Suprapubic skin (tissue), 4 donors: ENCODE data around the gene SPATA32. TPM values are rescaled to one million over a fixed set of nuclear protein-coding genes. Genes with fewer than 3 reads are reported as not detected.

Experiments
- DNase-seq, 2 donors: peaks; one replicate each; pipeline ENCODE4 v3.0.0-alpha.2; 2019; ENCODE audit warnings: low spot score in 2 of 2
- H3K27ac ChIP-seq: fragments of 200-600 bp; sonication (generic); one replicate; pipeline ENCODE4 v1.5.1; 2019
- H3K27me3 ChIP-seq: fragments of 200-600 bp; sonication (generic); one replicate; pipeline ENCODE4 v1.5.1; 2019
- H3K36me3 ChIP-seq: fragments of 200-600 bp; sonication (generic); one replicate; pipeline ENCODE4 v1.5.1; 2019
- H3K4me1 ChIP-seq: fragments of 200-600 bp; sonication (generic); one replicate; pipeline ENCODE4 v1.5.1; 2019
- H3K4me3 ChIP-seq: fragments of 200-600 bp; sonication (generic); one replicate; pipeline ENCODE4 v1.5.1; 2019; ENCODE audit warnings: mild to moderate bottlenecking
- H3K9me3 ChIP-seq: fragments of 200-600 bp; sonication (generic); one replicate; pipeline ENCODE4 v1.5.1; 2019
- EP300 ChIP-seq: sonication (generic); formaldehyde crosslinking; IDR thresholded peaks from one replicate; pipeline ENCODE4 v1.6.1; 2017; ENCODE audit warnings: antibody characterized with exemption
- POLR2A ChIP-seq, 2 donors: fragments of 450-650 bp; IDR thresholded peaks; one replicate each; pipeline ENCODE4 v1.6.1; 2017; ENCODE audit warnings: antibody characterized with exemption in 2 of 2, mild to moderate bottlenecking in 2 of 2, moderate library complexity in 2 of 2
- POLR2AphosphoS5 ChIP-seq, 3 donors: sonication (generic); formaldehyde crosslinking; IDR thresholded peaks; one replicate each; pipeline ENCODE4 v1.6.1; 2017; ENCODE audit warnings: antibody characterized with exemption in 3 of 3
- whole genome bisulfite sequencing: methylation state at CpG from one replicate; pipeline ENCODE4 v1.1.5; 2018; 5-methylcytosine and 5-hydroxymethylcytosine counted together
- total RNA-seq, 4 donors: library from RNA; depleted of rRNA; stranded (reverse); fragments of >200 nt; gene quantifications; one replicate each; pipeline ENCODE4 v1.1.0, GENCODE V29; 2016
- TF ChIP-seq, protein P1 (sequence below), 2 donors: fragments of 200-600 bp in 1 of 2; fragments of 450-650 bp in 1 of 2; sonication (generic) in 1 of 2; IDR thresholded peaks; one replicate each; pipeline ENCODE4 v1.5.1; 2016 to 2019; ENCODE audit warnings: antibody characterized with exemption in 2 of 2, mild to moderate bottlenecking in 1 of 2, moderate library complexity in 1 of 2

Gene SPATA32
- total RNA-seq, 4 donors from 2014 or later: not detected

DNA sequence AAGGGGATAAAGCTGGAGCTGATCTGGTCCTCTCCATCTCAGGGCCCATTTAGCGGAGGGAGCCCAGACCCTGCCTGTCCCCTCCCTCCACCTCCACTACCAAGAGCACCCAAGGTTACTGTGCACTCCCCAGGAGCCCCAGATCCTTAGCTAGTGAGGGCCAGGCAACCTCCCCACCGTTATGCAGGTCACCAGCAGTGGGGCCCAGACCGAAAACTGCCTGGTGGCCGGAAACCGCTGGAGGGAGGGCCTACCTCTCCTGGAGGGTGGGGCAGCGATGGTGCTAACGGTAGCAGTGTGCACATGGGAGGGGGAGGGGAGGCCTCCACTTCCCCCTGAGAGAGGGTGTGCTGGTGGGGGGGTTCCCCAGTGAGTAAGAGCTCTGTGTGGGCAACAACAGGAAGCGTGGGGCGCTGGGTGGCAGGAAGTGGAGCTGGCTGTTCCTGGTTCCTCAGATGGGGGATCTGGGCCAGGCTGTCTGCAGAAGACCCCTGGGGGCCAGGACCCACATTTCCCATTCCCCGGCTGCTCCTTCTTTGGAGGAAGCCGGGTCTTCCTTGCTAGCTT, 35.8 kb downstream of the SPATA32 start:
- H3K9me3 ChIP-seq: no peaks in the 10 kb centered on the region
- H3K4me1 ChIP-seq: peaks cover 90% of the 10 kb centered on the region
- WGBS: 72% methylated on average over 3 of the region's 11 CpGs
- peaks cover 8% of the 10 kb centered on the region for H3K27me3 ChIP-seq
- peak overlapping the region; percentile 81 for H3K4me3 ChIP-seq
- DNase-seq: no peak
- peak overlapping the region; percentile 79 for H3K27ac ChIP-seq
- no peaks in the 10 kb centered on the region for H3K36me3 ChIP-seq
- TF ChIP-seq POLR2AphosphoS5 (IDR thresholded peaks at IDR 0.05) (no peak), POLR2A (IDR thresholded peaks at IDR 0.05) (no peak), EP300 (no peak)
- TF ChIP-seq, protein P1, sequence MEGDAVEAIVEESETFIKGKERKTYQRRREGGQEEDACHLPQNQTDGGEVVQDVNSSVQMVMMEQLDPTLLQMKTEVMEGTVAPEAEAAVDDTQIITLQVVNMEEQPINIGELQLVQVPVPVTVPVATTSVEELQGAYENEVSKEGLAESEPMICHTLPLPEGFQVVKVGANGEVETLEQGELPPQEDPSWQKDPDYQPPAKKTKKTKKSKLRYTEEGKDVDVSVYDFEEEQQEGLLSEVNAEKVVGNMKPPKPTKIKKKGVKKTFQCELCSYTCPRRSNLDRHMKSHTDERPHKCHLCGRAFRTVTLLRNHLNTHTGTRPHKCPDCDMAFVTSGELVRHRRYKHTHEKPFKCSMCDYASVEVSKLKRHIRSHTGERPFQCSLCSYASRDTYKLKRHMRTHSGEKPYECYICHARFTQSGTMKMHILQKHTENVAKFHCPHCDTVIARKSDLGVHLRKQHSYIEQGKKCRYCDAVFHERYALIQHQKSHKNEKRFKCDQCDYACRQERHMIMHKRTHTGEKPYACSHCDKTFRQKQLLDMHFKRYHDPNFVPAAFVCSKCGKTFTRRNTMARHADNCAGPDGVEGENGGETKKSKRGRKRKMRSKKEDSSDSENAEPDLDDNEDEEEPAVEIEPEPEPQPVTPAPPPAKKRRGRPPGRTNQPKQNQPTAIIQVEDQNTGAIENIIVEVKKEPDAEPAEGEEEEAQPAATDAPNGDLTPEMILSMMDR (IDR thresholded peaks at IDR 0.05): no peak

DNA sequence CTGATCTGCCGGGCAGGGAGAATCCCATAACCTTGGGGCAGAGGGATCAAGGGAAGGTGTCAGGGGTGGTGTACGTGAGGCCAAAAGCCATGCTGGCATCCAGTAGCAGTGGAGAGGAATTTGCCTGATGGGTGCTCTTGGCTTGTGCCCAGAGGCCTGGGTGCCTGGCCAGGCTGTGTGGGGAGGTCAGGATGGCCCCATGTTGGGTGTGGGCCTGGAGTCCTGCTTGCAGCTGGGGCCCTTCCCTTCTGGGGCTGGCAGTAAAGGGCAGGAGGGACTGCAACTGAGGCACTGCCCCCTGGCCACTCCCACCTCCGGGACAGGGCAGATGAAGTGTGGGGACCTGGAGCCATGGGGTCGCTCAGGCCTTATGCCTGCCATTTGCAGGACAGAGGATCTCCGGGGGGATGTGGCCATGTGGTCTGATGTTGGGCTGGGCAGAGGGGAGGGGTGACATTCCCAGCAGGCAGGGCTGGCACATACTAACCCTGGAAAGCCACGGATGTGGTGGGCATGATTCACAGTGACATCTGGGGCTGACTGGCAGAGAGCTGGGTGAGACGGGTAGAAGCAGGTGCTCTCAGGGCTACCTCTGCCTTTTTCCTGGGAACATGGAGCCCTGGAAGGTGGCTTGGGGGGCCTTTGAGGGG, 36.7 kb downstream of the SPATA32 start:
- peak overlapping the region; percentile 81 for H3K4me3 ChIP-seq
- H3K27ac ChIP-seq: peak overlapping the region; percentile 79
- peaks cover 89% of the 10 kb centered on the region for H3K4me1 ChIP-seq
- H3K36me3 ChIP-seq: no peaks in the 10 kb centered on the region
- H3K9me3 ChIP-seq: no peaks in the 10 kb centered on the region
- TF ChIP-seq POLR2A (IDR thresholded peaks at IDR 0.05) (no peak), POLR2AphosphoS5 (IDR thresholded peaks at IDR 0.05) (no peak), EP300 (no peak)
- 58% methylated on average over 3 of the region's 7 CpGs for WGBS
- DNase-seq: no peak
- peaks cover 11% of the 10 kb centered on the region for H3K27me3 ChIP-seq

DNA sequence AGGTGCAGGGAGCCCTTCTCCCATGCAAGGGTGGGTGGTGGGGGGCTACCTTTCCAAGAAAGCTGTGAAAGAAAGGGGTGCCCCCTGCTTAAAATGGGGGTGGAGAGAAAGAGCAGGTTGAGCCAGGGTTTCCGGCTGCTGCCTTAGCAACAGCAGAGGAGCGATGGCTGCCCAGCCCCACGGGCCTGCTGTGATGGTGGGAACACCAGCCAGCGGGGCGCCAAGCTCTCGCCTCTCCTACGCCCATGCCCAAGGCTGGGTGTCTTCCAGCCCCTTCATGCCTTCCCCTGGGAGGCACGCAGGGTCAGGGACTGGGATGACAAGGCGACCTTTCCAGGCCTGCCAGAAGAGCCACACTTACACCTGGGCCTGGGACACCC, 37.2 kb downstream of the SPATA32 start:
- no peak for DNase-seq
- peak overlapping the region; percentile 81 for H3K4me3 ChIP-seq
- H3K4me1 ChIP-seq: peaks cover 85% of the 10 kb centered on the region
- H3K27me3 ChIP-seq: peaks cover 11% of the 10 kb centered on the region
- no peaks in the 10 kb centered on the region for H3K36me3 ChIP-seq
- peak overlapping the region; percentile 79 for H3K27ac ChIP-seq
- no peaks in the 10 kb centered on the region for H3K9me3 ChIP-seq
- TF ChIP-seq POLR2A (IDR thresholded peaks at IDR 0.05) (no peak), EP300 (no peak), POLR2AphosphoS5 (IDR thresholded peaks at IDR 0.05) (no peak)
- TF ChIP-seq, protein P1 (IDR thresholded peaks at IDR 0.05): no peak
- WGBS: 65% methylated on average over 9 of the region's 9 CpGs

GRCh38 chr17:45223539-45224528, 38.1 kb downstream of the SPATA32 start:
- Histone ChIP-seq H3K27me3 (peaks cover 11% of the 10 kb centered on the region), H3K36me3 (no peaks in the 10 kb centered on the region), H3K9me3 (no peaks in the 10 kb centered on the region), H3K4me3 (peak overlapping the region; percentile 81), H3K4me1 (peaks cover 85% of the 10 kb centered on the region), H3K27ac (peak overlapping the region; percentile 79)
- no peak for TF ChIP-seq POLR2A (IDR thresholded peaks at IDR 0.05)
- DNase-seq: no peak
- WGBS: 90% methylated on average over 9 of the region's 12 CpGs

- H3K27ac ChIP-seq: peak overlapping the region; percentile 75
- no peaks in the 10 kb centered on the region for H3K9me3 ChIP-seq
- peaks cover 11% of the 10 kb centered on the region for H3K27me3 ChIP-seq
- WGBS: 73% methylated on average over 3 of the region's 8 CpGs
- DNase-seq: no peak
- no peaks in the 10 kb centered on the region for H3K36me3 ChIP-seq
- peaks cover 81% of the 10 kb centered on the region for H3K4me1 ChIP-seq
- H3K4me3 ChIP-seq: peak overlapping the region; percentile 81
- TF ChIP-seq EP300 (no peak), POLR2A (IDR thresholded peaks at IDR 0.05) (no peak), POLR2AphosphoS5 (IDR thresholded peaks at IDR 0.05) (no peak)
Observed at GRCh38 chr17:45222996-45223538, 38.8 kb downstream of the SPATA32 start.

DNA sequence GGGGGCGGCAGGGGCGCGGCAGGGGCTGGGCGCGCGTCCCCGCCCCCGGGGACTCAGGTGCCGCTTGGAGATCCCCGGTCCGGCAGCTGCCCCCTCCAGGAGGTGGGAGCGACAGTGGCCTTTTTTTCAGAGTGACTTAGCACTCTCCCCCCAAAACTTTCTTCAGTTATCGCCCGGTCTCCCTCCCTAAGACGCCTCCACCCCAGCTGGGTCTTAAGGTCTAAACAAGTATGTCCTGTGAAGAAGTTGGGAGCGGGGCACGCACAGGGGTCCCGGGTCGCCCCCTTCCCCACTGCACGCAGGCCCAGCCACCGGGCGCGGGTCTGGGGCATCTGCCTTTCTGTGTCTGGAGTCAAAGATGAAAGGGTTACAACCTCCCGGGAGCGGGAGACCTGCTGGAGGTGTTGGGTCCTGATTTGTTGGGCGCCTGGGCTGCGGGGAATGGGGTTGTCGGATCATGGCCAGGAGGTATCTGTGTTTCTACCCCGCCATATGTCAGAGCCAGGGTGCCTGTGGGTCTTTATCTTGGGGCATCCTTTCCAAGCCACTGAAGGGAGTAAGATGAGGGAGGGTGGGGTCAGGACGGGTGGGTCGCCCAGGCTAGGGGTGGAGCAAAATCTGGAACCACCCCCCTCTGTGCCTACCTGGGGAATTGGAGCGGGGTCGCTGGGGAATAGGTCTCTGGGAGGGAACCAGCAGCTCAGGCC, 39.5 kb downstream of the SPATA32 start:
- 37% methylated on average over 8 of the region's 33 CpGs for WGBS
- H3K27ac ChIP-seq: peak overlapping the region; percentile 75
- no peaks in the 10 kb centered on the region for H3K9me3 ChIP-seq
- H3K4me3 ChIP-seq: peak overlapping the region; percentile 81
- no peak for TF ChIP-seq POLR2A (IDR thresholded peaks at IDR 0.05)
- TF ChIP-seq, protein P1 (IDR thresholded peaks at IDR 0.05): no peak
- TF ChIP-seq EP300: no peak
- no peak for TF ChIP-seq POLR2AphosphoS5 (IDR thresholded peaks at IDR 0.05)
- no peak for DNase-seq
- no peaks in the 10 kb centered on the region for H3K36me3 ChIP-seq
- peaks cover 75% of the 10 kb centered on the region for H3K4me1 ChIP-seq
- peaks cover 11% of the 10 kb centered on the region for H3K27me3 ChIP-seq
